ENCODE results near the gene CCDC88C.

DNA sequence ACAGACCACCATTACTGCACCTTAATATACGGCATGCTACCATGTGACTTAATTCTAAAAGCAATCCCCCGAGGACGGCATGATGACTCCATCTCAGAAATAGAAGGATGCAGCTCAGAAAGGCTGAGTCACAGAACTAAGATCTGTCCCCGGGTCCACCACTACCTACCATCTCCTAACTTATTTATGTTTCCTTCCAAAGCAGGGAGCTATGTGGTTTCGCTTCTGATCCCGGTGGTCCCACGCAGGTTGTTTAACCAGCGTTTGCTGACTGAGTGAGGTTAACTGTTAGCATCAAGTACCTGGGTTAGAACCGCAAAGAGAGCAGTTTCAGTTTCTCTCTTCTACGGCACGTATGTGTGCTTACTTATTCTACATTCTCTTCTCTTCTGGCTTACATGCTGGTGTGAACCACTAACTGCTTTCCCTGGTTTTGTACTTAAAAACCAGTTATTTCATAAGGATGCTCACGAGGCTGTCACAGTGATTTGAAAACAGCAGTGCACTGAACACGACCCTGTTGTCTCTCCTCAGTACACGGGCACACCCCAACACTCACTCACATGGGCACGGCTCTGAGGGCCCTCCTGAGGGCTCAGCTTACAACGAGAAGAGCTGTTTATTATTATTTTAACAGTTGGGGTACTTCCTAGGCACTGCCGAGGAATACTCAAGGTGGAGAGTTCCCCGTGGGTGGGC, 66.7 kb downstream of the CCDC88C start:
- no peak for TF ChIP-seq POLR2A (IDR thresholded peaks at IDR 0.05)
- TF ChIP-seq, protein P1, sequence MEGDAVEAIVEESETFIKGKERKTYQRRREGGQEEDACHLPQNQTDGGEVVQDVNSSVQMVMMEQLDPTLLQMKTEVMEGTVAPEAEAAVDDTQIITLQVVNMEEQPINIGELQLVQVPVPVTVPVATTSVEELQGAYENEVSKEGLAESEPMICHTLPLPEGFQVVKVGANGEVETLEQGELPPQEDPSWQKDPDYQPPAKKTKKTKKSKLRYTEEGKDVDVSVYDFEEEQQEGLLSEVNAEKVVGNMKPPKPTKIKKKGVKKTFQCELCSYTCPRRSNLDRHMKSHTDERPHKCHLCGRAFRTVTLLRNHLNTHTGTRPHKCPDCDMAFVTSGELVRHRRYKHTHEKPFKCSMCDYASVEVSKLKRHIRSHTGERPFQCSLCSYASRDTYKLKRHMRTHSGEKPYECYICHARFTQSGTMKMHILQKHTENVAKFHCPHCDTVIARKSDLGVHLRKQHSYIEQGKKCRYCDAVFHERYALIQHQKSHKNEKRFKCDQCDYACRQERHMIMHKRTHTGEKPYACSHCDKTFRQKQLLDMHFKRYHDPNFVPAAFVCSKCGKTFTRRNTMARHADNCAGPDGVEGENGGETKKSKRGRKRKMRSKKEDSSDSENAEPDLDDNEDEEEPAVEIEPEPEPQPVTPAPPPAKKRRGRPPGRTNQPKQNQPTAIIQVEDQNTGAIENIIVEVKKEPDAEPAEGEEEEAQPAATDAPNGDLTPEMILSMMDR (IDR thresholded peaks at IDR 0.05), result no peak
